Nephron progenitor cell (in vitro differentiated cells): ENCODE results near the gene OTOA.
"Not testable (repeated sequence)": the region's sequence is repeated elsewhere in the genome, so short reads cannot be mapped to it uniquely, and the experiment has no call there.

Experiments
- DNase-seq: peaks from one replicate; pipeline ENCODE4 v3.0.0; 2021
- H3K27ac Mint-ChIP-seq: 2 replicates; pipeline ENCODE4 v1.8.0; 2021; ENCODE audit warnings: mild to moderate bottlenecking, moderate library complexity, mixed read lengths
- H3K27me3 Mint-ChIP-seq: 2 replicates; pipeline ENCODE4 v1.8.0; 2021; ENCODE audit warnings: mild to moderate bottlenecking, low read depth, mixed read lengths; ENCODE audit not compliant: poor library complexity
- H3K36me3 Mint-ChIP-seq: 2 replicates; pipeline ENCODE4 v1.8.0; 2021; ENCODE audit warnings: low read depth, mixed read lengths
- H3K4me1 Mint-ChIP-seq: 2 replicates; pipeline ENCODE4 v1.8.0; 2021; ENCODE audit warnings: mixed read lengths
- H3K4me3 Mint-ChIP-seq: 2 replicates; pipeline ENCODE4 v1.8.0; 2021; ENCODE audit warnings: mild to moderate bottlenecking, moderate library complexity, mixed read lengths
- H3K9me3 Mint-ChIP-seq: 2 replicates; pipeline ENCODE4 v1.8.0; 2021; ENCODE audit warnings: mild to moderate bottlenecking, moderate library complexity, mixed read lengths
- TF ChIP-seq, protein P1 (sequence below): fragments of 200-600 bp; sonication (generic); IDR thresholded peaks from 2 replicates; pipeline ENCODE4 v1.5.0; 2021; ENCODE audit warnings: antibody characterized with exemption

The OTOA gene

GRCh38 chr16:21631376-21631775, 32.4 kb upstream of the OTOA start:
- H3K4me3 Mint-ChIP-seq, DNase-seq, H3K27me3 Mint-ChIP-seq: not testable (repeated sequence)
- Mint-ChIP-seq H3K36me3 (peaks cover 87% of the 10 kb centered on the region), H3K27ac (peak overlapping the region; percentile 17), H3K9me3 (peaks cover 32% of the 10 kb centered on the region), H3K4me1 (peaks cover 34% of the 10 kb centered on the region)

- peaks cover 86% of the 10 kb centered on the region for H3K36me3 Mint-ChIP-seq
- not testable (repeated sequence) for H3K27me3 Mint-ChIP-seq
These were observed 31.7 kb upstream of the OTOA start for GRCh38 chr16:21631951-21632575.

DNA sequence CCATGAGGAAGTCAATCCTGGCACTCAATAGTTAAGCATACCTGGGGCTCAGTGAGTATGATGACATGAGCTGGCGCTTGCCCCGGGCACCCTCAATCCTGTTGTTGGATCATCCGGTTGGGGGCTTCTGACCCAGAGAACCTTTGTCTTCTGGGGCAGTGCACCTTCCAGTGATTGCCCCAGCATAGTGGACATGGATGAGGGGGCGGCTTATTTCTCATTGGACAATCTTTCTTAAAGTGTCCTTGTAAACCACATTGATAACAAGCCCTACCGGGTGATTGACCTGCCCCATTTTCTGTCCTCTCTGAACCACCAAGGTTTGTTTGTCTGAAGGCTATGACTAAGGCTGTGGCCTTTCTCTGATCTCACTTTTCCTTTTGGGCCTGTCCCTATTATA, 29.6 kb upstream of the OTOA start:
- H3K36me3 Mint-ChIP-seq: peaks cover 69% of the 10 kb centered on the region
- H3K27ac Mint-ChIP-seq: peak overlapping the region; percentile 57

More at GRCh38 chr16:21631951-21632575, 31.7 kb upstream of the OTOA start:
- DNase-seq, H3K4me3 Mint-ChIP-seq: not testable (repeated sequence)
- peak overlapping the region; percentile 27 for H3K27ac Mint-ChIP-seq
- peaks cover 32% of the 10 kb centered on the region for H3K4me1 Mint-ChIP-seq
- H3K9me3 Mint-ChIP-seq: peaks cover 27% of the 10 kb centered on the region

DNA sequence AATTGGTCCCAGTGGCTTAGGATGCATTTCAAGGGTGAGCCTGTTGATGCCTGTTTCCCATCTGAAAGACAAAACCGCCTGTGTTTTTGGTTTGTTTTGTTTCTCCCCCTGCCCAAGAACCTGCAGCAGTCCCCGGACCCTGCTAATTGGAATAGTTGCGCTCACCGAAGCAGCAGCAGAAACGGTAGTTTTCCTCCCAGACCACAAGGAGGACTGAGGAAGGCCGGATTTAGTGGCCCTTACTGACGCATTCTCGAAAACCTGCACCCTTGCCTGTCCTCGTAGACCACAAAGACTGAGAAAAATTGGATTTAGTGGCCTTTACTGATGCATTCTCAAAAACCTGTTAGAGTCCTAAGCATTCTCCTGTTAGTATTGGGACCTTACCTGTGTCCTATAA, 28.1 kb upstream of the OTOA start:
- H3K4me3 Mint-ChIP-seq, H3K9me3 Mint-ChIP-seq, H3K27me3 Mint-ChIP-seq, DNase-seq: not testable (repeated sequence)
- H3K27ac Mint-ChIP-seq: peak overlapping the region; percentile 48
- peaks cover 30% of the 10 kb centered on the region for H3K4me1 Mint-ChIP-seq
- peaks cover 56% of the 10 kb centered on the region for H3K36me3 Mint-ChIP-seq

More for the DNA sequence above, 29.6 kb upstream of the OTOA start:
- no peak overlapping the region for H3K4me3 Mint-ChIP-seq
- DNase-seq: no peak
- no peaks in the 10 kb centered on the region for H3K27me3 Mint-ChIP-seq
- H3K9me3 Mint-ChIP-seq: peaks cover 6% of the 10 kb centered on the region
- H3K4me1 Mint-ChIP-seq: peaks cover 30% of the 10 kb centered on the region
- TF ChIP-seq, protein P1, sequence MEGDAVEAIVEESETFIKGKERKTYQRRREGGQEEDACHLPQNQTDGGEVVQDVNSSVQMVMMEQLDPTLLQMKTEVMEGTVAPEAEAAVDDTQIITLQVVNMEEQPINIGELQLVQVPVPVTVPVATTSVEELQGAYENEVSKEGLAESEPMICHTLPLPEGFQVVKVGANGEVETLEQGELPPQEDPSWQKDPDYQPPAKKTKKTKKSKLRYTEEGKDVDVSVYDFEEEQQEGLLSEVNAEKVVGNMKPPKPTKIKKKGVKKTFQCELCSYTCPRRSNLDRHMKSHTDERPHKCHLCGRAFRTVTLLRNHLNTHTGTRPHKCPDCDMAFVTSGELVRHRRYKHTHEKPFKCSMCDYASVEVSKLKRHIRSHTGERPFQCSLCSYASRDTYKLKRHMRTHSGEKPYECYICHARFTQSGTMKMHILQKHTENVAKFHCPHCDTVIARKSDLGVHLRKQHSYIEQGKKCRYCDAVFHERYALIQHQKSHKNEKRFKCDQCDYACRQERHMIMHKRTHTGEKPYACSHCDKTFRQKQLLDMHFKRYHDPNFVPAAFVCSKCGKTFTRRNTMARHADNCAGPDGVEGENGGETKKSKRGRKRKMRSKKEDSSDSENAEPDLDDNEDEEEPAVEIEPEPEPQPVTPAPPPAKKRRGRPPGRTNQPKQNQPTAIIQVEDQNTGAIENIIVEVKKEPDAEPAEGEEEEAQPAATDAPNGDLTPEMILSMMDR: no peak

DNA sequence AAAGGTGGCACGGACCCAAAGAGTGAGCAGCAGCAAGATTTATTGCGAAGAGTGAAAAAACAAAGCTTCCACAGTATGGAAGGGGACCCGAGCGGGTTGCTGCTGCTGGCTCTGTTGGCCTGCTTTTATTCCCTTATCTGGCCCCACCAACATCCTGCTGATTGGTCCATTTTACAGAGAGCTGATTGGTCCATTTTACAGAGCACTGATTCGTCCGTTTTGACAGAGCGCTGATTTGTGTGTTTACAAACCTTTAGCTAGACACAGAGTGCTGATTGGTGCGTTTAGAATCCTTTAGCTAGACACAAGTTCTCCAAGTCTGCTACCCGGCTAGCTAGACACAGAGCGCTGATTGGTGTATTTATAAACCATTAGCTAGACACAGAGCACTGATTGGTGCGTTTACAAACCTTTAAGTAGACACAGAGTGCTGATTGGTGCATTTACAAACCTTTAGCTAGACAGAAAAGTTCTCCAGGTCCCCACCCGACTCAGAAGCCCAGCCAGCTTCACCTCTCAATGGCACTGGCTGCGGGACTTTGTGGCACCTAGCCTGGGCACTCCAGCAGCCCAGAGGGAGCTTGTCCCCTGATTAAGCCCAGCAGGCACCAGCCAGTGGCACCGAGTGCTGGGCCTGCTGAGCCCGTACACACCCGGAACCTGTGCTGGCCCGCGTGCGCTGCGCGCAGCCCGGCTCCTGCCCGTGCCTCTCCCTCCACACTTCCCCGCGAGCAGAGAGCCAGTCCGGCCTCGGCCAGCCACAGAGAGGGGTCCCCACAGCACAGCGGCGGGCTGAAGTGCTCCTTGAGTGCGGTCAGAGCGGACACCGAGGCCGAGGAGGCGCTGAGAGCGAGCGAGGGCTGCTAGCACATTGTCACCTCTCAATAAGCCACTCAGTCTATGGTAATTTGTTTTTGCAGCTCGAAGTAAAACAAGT, 26.5 kb upstream of the OTOA start:
- TF ChIP-seq, protein P1: no peak
- DNase-seq: no peak
- Mint-ChIP-seq H3K4me3 (no peak overlapping the region), H3K27me3 (no peaks in the 10 kb centered on the region), H3K27ac (peak overlapping the region; percentile 84), H3K4me1 (peaks cover 30% of the 10 kb centered on the region), H3K9me3 (no peaks in the 10 kb centered on the region), H3K36me3 (peaks cover 43% of the 10 kb centered on the region)

GRCh38 chr16:21638573-21638975, 25.2 kb upstream of the OTOA start:
- Mint-ChIP-seq H3K9me3 (no peaks in the 10 kb centered on the region), H3K27ac (no peak overlapping the region), H3K36me3 (peaks cover 35% of the 10 kb centered on the region), H3K4me1 (peaks cover 29% of the 10 kb centered on the region), H3K4me3 (no peak overlapping the region), H3K27me3 (no peaks in the 10 kb centered on the region)
- no peak for DNase-seq
- TF ChIP-seq, protein P1: no peak

DNA sequence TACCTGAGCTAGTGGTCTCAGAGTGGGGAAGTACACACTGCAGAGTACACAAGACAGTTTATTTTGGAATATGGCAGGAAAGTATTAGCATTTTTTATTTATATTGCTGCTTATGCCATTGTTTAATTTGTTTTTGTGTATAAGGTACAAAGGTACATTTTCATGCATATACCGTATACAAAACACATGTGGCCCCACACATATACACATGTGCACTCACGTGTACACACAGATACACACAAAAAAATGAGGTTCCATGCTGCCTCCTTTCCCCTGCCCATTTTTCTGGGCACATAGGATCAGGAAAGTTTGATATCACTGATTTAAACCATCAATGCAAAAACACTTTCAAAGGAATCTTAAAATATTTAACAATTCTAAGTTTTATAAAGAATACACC, 24.3 kb upstream of the OTOA start:
- Mint-ChIP-seq H3K36me3 (peaks cover 29% of the 10 kb centered on the region), H3K4me1 (peaks cover 24% of the 10 kb centered on the region), H3K9me3 (no peaks in the 10 kb centered on the region), H3K27ac (no peak overlapping the region), H3K27me3 (no peaks in the 10 kb centered on the region), H3K4me3 (no peak overlapping the region)
- no peak for DNase-seq
- TF ChIP-seq, protein P1: no peak
